ENCODE data around the gene FAM50B. TPM values are rescaled to one million over a fixed set of nuclear protein-coding genes. Genes with fewer than 3 reads are reported as not detected.

FAM50B gene
- total RNA-seq, 1 experiment from 2014 or later, result 3.3 TPM

DNA sequence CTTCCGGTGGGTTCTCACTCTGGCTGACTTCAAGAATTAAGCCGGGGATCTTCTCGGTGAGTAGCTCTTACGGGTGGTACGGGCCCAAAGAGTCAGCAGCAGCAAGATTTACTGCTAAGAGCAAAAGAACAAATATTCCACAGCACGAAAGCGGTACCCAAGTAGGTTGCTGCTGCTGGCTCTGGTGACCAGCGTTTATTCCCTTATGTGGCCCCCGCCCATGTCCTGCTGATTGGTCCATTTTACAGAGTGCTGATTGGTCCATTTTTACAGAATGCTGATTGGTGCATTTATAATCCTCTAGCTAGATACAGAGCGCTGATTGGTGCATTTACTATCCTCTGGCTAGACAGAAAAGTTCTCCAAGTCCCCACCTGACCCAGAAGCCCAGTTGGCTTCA is 44.3 kb downstream of the FAM50B start:
- peaks cover 40 to 45% of the 10 kb centered on the region in 2 experiments for H3K4me1 Mint-ChIP-seq

More for the DNA sequence above, 44.3 kb downstream of the FAM50B start:
- no peaks in the 10 kb centered on the region for H4K20me1 ChIP-seq (ENCODE audit: control insufficient read depth, insufficient read depth, insufficient read length)
- H3K18ac ChIP-seq (ENCODE audit: insufficient read length, low read depth, low read length), result no peak overlapping the region
- Mint-ChIP-seq H3K27ac (peak overlapping the region in 1 of 3 experiments; percentile 27; a peak in 2 of 7 replicates), H3K4me3 (no peak overlapping the region), H3K36me3 (ENCODE audit: insufficient read depth in 1 of 3, low read depth in 3 of 3) (peaks cover 0 to 3% (median 0%) of the 10 kb centered on the region in 3 experiments; a peak in 2 of 7 replicates), H3K9me3 (no peaks in the 10 kb centered on the region; a peak in 1 of 5 replicates), H3K27me3 (ENCODE audit: low read depth) (peaks cover 15% of the 10 kb centered on the region)
- peaks cover 11% of the 10 kb centered on the region; the same call in 1 of the 2 replicates for H3K4me1 ChIP-seq (ENCODE audit: insufficient read depth, low read length)
- H3K23me2 ChIP-seq (ENCODE audit: insufficient read length, low read depth, low read length, poor library complexity, severe bottlenecking), result no peaks in the 10 kb centered on the region
- no peak overlapping the region for H2BK20ac ChIP-seq (ENCODE audit: low read depth, low read length, poor library complexity, severe bottlenecking)
- H3K4me2 ChIP-seq (ENCODE audit: insufficient read depth, insufficient read length, low read length), result no peak overlapping the region
- no peak overlapping the region for H3K27ac ChIP-seq (ENCODE audit: insufficient read length, low read depth, low read length)
- no peak overlapping the region for H3K4ac ChIP-seq (ENCODE audit: low read depth, low read length)
- no peak overlapping the region for H3T11ph ChIP-seq (ENCODE audit: low read length)
- no peak overlapping the region for H2BK15ac ChIP-seq (ENCODE audit: low read depth, low read length)
- H3K79me1 ChIP-seq (ENCODE audit: insufficient read depth, low read depth, low read length, poor library complexity, severe bottlenecking), result no peaks in the 10 kb centered on the region
- H2AFZ ChIP-seq (ENCODE audit: low read length), result no peak overlapping the region
- no peaks in the 10 kb centered on the region for H3K27me3 ChIP-seq (ENCODE audit: insufficient read depth, low read length)
- H3K56ac ChIP-seq (ENCODE audit: insufficient read length, low read depth, low read length), result no peak overlapping the region
- no peak overlapping the region for H2BK12ac ChIP-seq (ENCODE audit: insufficient read length, low read depth, low read length)
- WGBS (ENCODE audit: extremely low coverage, insufficient read length, low lambda C conversion rate), result no CpG with 5 or more reads among the region's 10 CpGs
- TF ChIP-seq, protein P1, sequence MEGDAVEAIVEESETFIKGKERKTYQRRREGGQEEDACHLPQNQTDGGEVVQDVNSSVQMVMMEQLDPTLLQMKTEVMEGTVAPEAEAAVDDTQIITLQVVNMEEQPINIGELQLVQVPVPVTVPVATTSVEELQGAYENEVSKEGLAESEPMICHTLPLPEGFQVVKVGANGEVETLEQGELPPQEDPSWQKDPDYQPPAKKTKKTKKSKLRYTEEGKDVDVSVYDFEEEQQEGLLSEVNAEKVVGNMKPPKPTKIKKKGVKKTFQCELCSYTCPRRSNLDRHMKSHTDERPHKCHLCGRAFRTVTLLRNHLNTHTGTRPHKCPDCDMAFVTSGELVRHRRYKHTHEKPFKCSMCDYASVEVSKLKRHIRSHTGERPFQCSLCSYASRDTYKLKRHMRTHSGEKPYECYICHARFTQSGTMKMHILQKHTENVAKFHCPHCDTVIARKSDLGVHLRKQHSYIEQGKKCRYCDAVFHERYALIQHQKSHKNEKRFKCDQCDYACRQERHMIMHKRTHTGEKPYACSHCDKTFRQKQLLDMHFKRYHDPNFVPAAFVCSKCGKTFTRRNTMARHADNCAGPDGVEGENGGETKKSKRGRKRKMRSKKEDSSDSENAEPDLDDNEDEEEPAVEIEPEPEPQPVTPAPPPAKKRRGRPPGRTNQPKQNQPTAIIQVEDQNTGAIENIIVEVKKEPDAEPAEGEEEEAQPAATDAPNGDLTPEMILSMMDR (conservative IDR thresholded peaks at IDR 0.05), result no peak
- H2AK5ac ChIP-seq (ENCODE audit: insufficient read length, low read length), result no peak overlapping the region
- no peaks in the 10 kb centered on the region for H3K79me2 ChIP-seq (ENCODE audit: insufficient read depth, low read length)
- H3K9ac ChIP-seq (ENCODE audit: extremely low read depth, insufficient read length, low read length), result no peak overlapping the region
- no peak for DNase-seq
- no peak overlapping the region for H3K23ac ChIP-seq (ENCODE audit: insufficient read length, low read depth, low read length)
- H2BK120ac ChIP-seq (ENCODE audit: low read depth, low read length, poor library complexity, severe bottlenecking), result no peak overlapping the region
- no peak overlapping the region for H3K14ac ChIP-seq (ENCODE audit: insufficient read depth, low read length)
- no peak overlapping the region for H4K91ac ChIP-seq (ENCODE audit: insufficient read length, low read depth, low read length)
- H2BK5ac ChIP-seq (ENCODE audit: insufficient read length, low read length), result no peak overlapping the region
- H3K9me3 ChIP-seq (ENCODE audit: control insufficient read depth, low read depth, low read length), result no peaks in the 10 kb centered on the region
- no peak overlapping the region for H4K5ac ChIP-seq (ENCODE audit: insufficient read length, low read depth, low read length)
- H4K8ac ChIP-seq (replicated peaks; ENCODE audit: insufficient read length, low read depth, low read length), result no peak overlapping the region
